MM.1S (cell line): Measurements from ENCODE around the gene P4HA1.

Experiments used
- DNase-seq: peaks from one replicate; pipeline ENCODE4 v3.0.0-alpha.2; 2015
- H2AFZ ChIP-seq: fragments of 300-600 bp; sonication (generic); 2 replicates; pipeline ENCODE4 v1.6.0; 2016; ENCODE audit warnings: antibody characterized with exemption, low read length
- H3F3A ChIP-seq: fragments of 300-600 bp; sonication (generic); 2 replicates; pipeline ENCODE4 v1.6.1; 2016; ENCODE audit warnings: mild to moderate bottlenecking, antibody characterized with exemption, low read length, moderate library complexity, mixed read lengths; ENCODE audit not compliant: insufficient read depth
- H3K27ac ChIP-seq: fragments of 300-600 bp; sonication (generic); 2 replicates; pipeline ENCODE4 v1.5.1; 2016; ENCODE audit warnings: mild to moderate bottlenecking, low read length
- H3K27me3 ChIP-seq: fragments of 300-600 bp; sonication (generic); replicated peaks from 2 replicates; pipeline ENCODE4 v1.6.0; 2016; ENCODE audit warnings: low read length; ENCODE audit not compliant: insufficient read depth
- H3K36me3 ChIP-seq: fragments of 300-600 bp; sonication (generic); replicated peaks from 2 replicates; pipeline ENCODE4 v1.6.1; 2016; ENCODE audit warnings: mild to moderate bottlenecking, low read length, mixed read lengths; ENCODE audit not compliant: insufficient read depth
- H3K4me1 ChIP-seq: fragments of 300-600 bp; sonication (generic); 2 replicates; pipeline ENCODE4 v1.6.1; 2016; ENCODE audit warnings: low read length, mixed read lengths
- H3K4me2 ChIP-seq: fragments of 300-600 bp; sonication (generic); 2 replicates; pipeline ENCODE4 v1.6.0; 2016; ENCODE audit warnings: low read depth, low read length
- H3K4me3 ChIP-seq: fragments of 300-600 bp; sonication (generic); 2 replicates; pipeline ENCODE4 v1.5.1; 2016; ENCODE audit warnings: low read length, mixed read lengths
- H3K79me2 ChIP-seq: fragments of 300-600 bp; sonication (generic); 2 replicates; pipeline ENCODE4 v1.6.1; 2016; ENCODE audit warnings: mixed run types, low read length, mixed read lengths
- H3K9ac ChIP-seq: fragments of 300-600 bp; sonication (generic); 2 replicates; pipeline ENCODE4 v1.6.1; 2016; ENCODE audit warnings: low read length, mixed read lengths
- H3K9me2 ChIP-seq: fragments of 300-600 bp; sonication (generic); replicated peaks from 2 replicates; pipeline ENCODE4 v1.6.1; 2016; ENCODE audit warnings: mild to moderate bottlenecking, low read length, mixed read lengths; ENCODE audit not compliant: insufficient read depth
- H3K9me3 ChIP-seq: fragments of 300-600 bp; sonication (generic); replicated peaks from 2 replicates; pipeline ENCODE4 v1.6.1; 2016; ENCODE audit warnings: mild to moderate bottlenecking, low read length, mixed read lengths; ENCODE audit not compliant: insufficient read depth
- H4K20me1 ChIP-seq: fragments of 300-600 bp; sonication (generic); 2 replicates; pipeline ENCODE4 v1.6.1; 2016; ENCODE audit warnings: mild to moderate bottlenecking, low read length, moderate library complexity, mixed read lengths; ENCODE audit not compliant: insufficient read depth
- EZH2 ChIP-seq: fragments of 300-600 bp; sonication (generic); optimal IDR thresholded peaks from 2 replicates; pipeline ENCODE3; 2017; ENCODE audit warnings: low read depth, mild to moderate bottlenecking, antibody characterized with exemption, low read length, mixed read lengths
- EZH2phosphoT487 ChIP-seq: fragments of 300-600 bp; sonication (generic); IDR thresholded peaks from 2 replicates; pipeline ENCODE4 v1.6.1; 2018; ENCODE audit warnings: antibody characterized with exemption, low read length
- TF ChIP-seq, protein P1 (sequence below): fragments of 300-600 bp; sonication (generic); IDR thresholded peaks from 2 replicates; pipeline ENCODE4 v1.5.1; 2016; ENCODE audit warnings: antibody characterized with exemption, low read length, mixed read lengths

Gene P4HA1

DNA sequence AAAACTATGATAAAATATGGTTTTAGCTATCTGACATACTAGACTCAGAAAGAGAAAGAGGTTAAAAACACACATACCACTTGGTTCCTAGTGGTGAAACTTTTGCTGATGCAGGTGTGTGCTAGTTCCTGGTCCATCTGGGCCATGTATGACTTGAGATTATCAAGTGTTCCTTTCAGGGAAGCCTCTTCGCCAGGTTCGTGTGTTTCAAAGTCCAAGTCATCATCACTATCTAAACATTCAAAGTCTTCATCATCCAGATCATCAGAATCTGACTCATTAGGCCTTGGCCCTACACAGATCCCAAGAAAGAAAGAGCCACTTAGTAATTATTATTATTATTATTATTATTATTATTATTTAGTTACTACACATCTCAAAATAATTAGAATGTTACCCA, 40.0 kb upstream of the P4HA1 start:
- H3K9me3 ChIP-seq, result no peaks in the 10 kb centered on the region
- no peak overlapping the region for H3K4me2 ChIP-seq
- no peaks in the 10 kb centered on the region for H4K20me1 ChIP-seq
- TF ChIP-seq EZH2, result no peak
- no peak for TF ChIP-seq EZH2phosphoT487
- TF ChIP-seq, protein P1, sequence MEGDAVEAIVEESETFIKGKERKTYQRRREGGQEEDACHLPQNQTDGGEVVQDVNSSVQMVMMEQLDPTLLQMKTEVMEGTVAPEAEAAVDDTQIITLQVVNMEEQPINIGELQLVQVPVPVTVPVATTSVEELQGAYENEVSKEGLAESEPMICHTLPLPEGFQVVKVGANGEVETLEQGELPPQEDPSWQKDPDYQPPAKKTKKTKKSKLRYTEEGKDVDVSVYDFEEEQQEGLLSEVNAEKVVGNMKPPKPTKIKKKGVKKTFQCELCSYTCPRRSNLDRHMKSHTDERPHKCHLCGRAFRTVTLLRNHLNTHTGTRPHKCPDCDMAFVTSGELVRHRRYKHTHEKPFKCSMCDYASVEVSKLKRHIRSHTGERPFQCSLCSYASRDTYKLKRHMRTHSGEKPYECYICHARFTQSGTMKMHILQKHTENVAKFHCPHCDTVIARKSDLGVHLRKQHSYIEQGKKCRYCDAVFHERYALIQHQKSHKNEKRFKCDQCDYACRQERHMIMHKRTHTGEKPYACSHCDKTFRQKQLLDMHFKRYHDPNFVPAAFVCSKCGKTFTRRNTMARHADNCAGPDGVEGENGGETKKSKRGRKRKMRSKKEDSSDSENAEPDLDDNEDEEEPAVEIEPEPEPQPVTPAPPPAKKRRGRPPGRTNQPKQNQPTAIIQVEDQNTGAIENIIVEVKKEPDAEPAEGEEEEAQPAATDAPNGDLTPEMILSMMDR, result no peak
- no peak overlapping the region for H2AFZ ChIP-seq
- no peak overlapping the region for H3K9ac ChIP-seq
- H3K79me2 ChIP-seq, result no peaks in the 10 kb centered on the region
- no peaks in the 10 kb centered on the region for H3K4me1 ChIP-seq
- H3K27ac ChIP-seq, result no peak overlapping the region
- H3K36me3 ChIP-seq, result peaks cover 4% of the 10 kb centered on the region
- no peaks in the 10 kb centered on the region for H3K27me3 ChIP-seq
- no peak for DNase-seq
- H3K9me2 ChIP-seq, result no peaks in the 10 kb centered on the region
- no peak overlapping the region for H3K4me3 ChIP-seq
- no peaks in the 10 kb centered on the region for H3F3A ChIP-seq

DNA sequence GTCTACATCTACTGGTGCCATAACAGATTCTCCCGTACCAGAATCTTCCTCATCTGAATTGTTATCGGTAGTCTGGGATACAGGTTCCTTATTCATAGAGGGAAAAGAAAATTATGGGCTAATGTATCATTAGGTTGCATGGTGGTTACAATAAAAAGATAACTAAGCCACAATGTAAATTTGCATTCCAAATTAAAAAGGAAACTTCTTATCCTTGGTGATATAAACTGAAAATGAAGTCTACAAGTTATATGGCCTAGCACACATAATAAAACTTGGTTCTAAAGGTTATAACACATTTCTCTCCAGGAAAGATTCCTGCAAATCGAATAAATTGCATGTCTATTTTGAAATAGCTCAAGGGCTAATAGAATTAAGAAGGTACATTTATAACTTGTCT, 38.1 kb upstream of the P4HA1 start:
- H3K9me3 ChIP-seq, result no peaks in the 10 kb centered on the region

DNA sequence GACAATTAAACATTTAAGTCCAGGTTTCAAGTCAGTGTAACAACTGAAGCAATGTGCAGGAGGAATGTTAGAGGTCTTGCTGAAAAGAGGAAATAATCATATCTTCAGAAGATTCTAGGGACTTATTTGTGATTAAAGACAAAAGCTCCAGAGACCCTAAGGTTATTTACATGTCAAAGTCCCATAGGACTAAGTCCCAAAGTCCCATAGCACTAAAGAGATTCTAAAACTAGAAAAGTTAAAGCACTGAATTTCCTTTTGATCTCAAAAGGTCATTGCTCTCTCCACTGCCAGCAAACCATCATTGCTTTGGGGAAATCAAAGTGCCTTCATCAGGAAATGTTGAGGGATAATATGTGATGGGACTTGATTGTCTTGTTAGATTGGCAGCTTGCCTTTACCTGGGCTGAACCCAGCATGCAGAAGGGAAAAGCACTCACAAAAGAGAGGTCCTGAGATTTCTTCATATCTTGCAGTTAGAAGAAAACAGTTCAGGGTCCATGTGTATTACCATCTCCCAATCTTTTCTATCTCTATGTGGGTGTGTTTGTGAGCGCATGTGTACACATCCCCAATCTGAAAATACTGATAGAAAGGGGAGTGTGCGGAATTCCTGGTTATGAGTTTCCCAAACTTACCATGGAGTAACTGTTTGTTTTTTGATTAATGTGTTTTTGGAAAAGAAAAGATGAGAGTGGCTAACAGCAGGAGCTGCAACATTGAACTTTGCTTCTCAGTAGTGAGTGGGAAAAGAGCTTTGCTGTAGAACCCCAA, 35.4 kb upstream of the P4HA1 start:
- Histone ChIP-seq H3K4me3 (no peak overlapping the region), H3K36me3 (peaks cover 4% of the 10 kb centered on the region), H3F3A (no peaks in the 10 kb centered on the region), H3K9ac (no peak overlapping the region), H3K27me3 (no peaks in the 10 kb centered on the region), H3K79me2 (no peaks in the 10 kb centered on the region), H3K9me3 (no peaks in the 10 kb centered on the region), H4K20me1 (no peaks in the 10 kb centered on the region), H2AFZ (no peak overlapping the region), H3K4me2 (no peak overlapping the region), H3K4me1 (no peaks in the 10 kb centered on the region), H3K27ac (no peak overlapping the region), H3K9me2 (no peaks in the 10 kb centered on the region)
- DNase-seq, result no peak
- TF ChIP-seq EZH2 (no peak), EZH2phosphoT487 (no peak)
- TF ChIP-seq, protein P1, result no peak

More for the DNA sequence above, 38.1 kb upstream of the P4HA1 start:
- Histone ChIP-seq H3F3A (no peaks in the 10 kb centered on the region), H2AFZ (no peak overlapping the region), H3K9me2 (no peaks in the 10 kb centered on the region), H3K79me2 (no peaks in the 10 kb centered on the region), H3K36me3 (peaks cover 4% of the 10 kb centered on the region), H3K9ac (no peak overlapping the region), H3K27ac (no peak overlapping the region), H3K4me2 (no peak overlapping the region), H4K20me1 (no peaks in the 10 kb centered on the region), H3K27me3 (no peaks in the 10 kb centered on the region), H3K4me1 (no peaks in the 10 kb centered on the region), H3K4me3 (no peak overlapping the region)
- DNase-seq, result no peak
- TF ChIP-seq EZH2phosphoT487 (no peak), EZH2 (no peak)
- TF ChIP-seq, protein P1, result no peak
